Activated CD8-positive, alpha-beta memory T cell treated with anti-CD3 and anti-CD28 coated beads, Interleukin-2, amount 50 U/mL, for 24 hours (primary cell): ENCODE data around the gene DNAJC1.

Source experiments
- DNase-seq: peaks from one replicate; pipeline ENCODE4 v3.0.0-alpha.2; 2020; ENCODE audit errors: extremely low read depth

DNAJC1 gene

GRCh38 chr10:21961847-21962246 is 41.7 kb downstream of the DNAJC1 start:
- DNase-seq, result no peak

GRCh38 chr10:21959998-21960397 is 43.5 kb downstream of the DNAJC1 start:
- DNase-seq, result no peak

- no peak for DNase-seq
These were observed 48.8 kb downstream of the DNAJC1 start for GRCh38 chr10:21954690-21955089.

DNA sequence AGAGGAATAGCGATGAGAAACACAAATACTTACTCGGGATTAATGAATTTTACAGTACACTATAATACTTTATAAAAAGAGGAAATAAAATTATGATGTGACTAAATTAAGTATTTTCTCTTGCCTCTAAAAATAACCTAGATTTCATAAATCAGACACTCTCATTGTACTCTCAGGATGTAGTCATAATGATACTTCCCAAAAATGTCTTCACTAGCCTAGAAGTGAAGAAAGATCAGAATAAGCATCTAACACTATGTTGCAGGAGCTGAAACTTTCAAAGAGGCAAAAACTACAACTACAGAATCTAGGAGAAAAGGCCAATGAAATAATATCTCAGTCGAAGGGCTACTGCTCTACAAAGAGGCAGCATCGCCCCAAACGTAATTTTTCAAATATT is 49.4 kb downstream of the DNAJC1 start:
- no peak for DNase-seq

DNA sequence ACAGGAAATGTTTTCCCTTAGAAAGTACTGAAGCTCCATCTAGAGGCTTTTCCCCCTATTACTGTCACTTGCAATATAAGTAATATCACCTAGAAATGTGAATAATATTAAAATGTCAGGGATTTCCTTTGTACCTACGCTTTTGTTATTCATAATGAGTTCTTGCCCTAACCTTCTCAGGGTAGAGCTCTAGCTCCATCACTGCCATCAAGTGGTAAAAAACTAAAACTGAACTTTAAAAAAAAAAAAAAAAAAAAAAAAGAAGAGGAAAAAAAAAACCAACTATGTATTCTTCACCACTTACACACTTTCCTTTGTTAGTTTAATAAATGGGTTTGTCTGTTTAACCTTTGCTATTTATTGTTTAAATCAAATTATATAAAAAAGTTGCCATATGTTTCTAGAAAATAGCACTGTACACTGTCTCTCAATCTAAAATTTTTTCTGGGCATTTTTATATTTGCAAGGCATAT is 49.9 kb downstream of the DNAJC1 start:
- no peak for DNase-seq

- no peak for DNase-seq
These were observed 53.0 kb downstream of the DNAJC1 start for GRCh38 chr10:21950566-21950965.

DNA sequence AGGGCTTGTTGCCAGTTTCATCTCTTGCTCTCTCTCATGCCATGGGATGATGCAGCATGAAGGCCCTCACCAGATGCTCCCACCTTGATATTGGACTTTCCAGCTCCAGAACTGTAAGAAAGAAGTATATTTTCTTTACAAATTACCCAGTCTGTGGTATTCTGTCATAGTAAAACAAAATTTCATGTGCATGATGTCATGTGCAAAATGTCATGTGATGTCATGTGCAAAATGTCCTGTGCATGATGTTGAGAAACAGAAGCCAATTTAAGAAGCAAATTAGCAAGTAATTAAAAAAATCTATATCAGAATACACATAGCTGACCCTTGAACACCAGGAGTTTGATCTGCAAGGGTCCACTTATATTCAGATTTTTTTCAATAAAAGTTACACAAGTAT is 56.6 kb downstream of the DNAJC1 start:
- DNase-seq, result no peak

- DNase-seq, result no peak
These were observed 58.7 kb downstream of the DNAJC1 start for GRCh38 chr10:21944727-21945386.

DNA sequence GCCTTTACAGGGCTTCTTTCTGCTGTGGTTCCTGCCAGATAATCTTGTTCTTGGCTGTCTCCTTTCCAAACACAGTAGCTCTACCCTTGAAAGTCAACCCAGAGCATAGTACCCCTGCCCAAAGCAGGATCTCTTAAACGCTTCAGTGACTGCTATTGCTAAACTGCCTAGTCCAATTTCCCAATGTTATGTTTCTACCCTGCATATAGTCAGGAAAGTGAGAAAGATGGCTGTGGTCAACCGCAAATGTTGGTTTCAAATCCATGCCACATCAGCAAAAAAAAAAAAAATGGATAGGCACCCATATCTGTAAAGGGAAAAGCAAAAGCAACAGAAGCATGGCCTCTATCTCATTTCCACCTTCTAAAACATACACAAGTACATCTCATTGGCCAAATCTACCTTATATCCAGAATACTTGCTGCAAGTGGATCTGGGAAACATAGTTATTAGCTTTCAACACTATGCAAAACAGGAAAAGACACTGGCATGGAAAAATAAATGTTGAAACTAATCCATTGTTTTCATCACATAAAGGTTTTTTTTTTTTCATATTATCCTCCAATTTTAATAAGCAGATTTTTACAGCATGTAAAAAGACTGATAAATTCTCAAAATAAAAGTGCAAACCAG is 59.8 kb downstream of the DNAJC1 start:
- no peak for DNase-seq

- no peak for DNase-seq
These were observed 68.0 kb downstream of the DNAJC1 start for GRCh38 chr10:21935439-21936023.

GRCh38 chr10:21934307-21934706 is 69.2 kb downstream of the DNAJC1 start:
- no peak for DNase-seq

- DNase-seq, result no peak
These were observed 74.5 kb downstream of the DNAJC1 start for GRCh38 chr10:21929070-21929469.

- DNase-seq, result no peak
These were observed 75.7 kb downstream of the DNAJC1 start for GRCh38 chr10:21927631-21928353.

- DNase-seq, result no peak
These were observed 76.6 kb downstream of the DNAJC1 start for GRCh38 chr10:21926949-21927348.

DNA sequence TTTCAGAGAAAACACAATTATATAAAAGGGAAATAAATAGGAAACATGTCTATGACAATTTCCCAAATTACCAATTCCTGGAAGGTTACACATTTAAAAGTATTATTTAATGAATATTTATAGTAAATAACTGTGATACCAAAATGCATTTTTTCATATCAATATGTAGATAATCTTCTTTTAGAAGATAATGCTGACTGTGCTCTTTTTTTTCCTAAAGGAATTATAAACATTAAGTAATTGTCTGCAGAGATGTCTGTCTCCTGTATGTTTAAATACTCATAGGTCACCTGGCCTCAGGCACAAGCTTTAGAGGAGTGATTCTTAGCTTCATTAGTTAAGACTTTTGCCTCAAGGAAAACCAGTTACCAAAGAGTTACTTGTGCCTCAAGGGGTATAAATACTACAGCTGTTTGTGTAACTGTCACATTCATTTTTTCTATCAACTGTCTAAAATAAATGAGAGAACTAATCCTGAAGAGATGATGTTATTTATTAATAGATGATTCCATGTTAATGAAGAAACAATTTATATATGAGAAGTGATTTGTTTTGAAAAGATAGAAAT is 77.1 kb downstream of the DNAJC1 start:
- DNase-seq, result no peak

DNA sequence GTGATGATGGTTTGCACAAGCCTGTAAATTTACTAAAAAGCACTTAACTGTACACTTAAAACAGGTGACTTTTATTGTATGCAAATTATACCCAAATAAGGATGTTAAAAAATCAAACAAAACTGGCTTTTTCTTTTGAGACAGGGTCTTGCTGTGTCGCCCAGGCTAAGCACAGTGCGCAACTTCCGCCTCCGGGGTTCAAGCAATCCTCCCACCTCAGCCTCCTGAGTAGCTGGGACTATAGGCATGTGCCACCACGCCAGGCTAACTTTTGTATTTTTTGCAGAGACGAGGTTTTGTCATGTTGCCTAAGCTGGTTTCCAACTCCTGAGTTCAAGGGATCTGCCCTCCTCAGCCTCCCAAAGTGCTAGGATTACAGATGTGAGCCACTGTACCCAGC is 77.7 kb downstream of the DNAJC1 start:
- DNase-seq, result no peak

- DNase-seq, result no peak
These were observed 79.0 kb downstream of the DNAJC1 start for GRCh38 chr10:21924511-21924910.

DNA sequence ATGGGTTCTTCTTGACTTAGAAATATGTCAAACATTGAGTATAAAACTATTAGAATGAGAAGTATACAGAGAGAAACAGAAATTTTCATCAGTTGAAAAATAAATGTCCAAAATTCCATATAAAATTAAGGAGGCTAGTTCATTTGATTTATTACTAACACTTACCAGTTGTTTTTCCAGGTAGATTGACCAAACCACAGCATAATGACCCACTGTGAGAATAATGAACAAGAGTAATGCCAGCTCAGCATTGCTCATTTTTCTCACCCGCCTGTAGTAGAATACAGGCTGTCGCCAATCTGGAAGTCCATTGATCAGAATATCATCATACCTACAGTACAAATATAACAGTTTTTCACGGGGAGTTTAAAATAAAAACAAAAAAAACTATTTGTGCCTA is 82.9 kb downstream of the DNAJC1 start:
- no peak for DNase-seq

GRCh38 chr10:21919906-21920305 is 83.6 kb downstream of the DNAJC1 start:
- DNase-seq, result no peak

GRCh38 chr10:21919117-21919516 is 84.4 kb downstream of the DNAJC1 start:
- DNase-seq, result no peak

GRCh38 chr10:21912625-21913024 is 90.9 kb downstream of the DNAJC1 start:
- no peak for DNase-seq

DNA sequence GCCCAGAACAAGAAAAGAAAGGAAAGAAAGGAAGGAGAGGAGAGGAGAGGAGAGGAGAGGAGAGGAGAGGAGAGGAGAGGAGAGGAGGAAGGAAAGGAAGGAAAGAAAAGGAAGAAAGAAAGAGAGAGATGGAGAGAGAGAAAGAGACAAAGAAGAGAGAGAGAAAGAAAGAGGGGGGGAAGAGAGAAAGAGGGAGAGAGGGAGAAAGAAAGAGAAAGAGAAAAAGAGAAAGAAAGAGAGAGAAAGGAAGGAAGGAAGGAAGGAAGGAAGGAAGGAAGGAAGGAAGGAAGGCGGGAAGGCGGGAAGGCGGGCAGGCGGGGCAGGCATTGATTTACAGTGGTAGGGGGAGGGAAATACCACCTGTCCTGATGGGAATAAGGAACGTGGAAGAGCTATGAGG is 92.7 kb downstream of the DNAJC1 start:
- DNase-seq, result no peak
